ENCODE data around the gene ANKRD40.

GRCh38 chr17:50657054-50657453, 50.7 kb downstream of the ANKRD40 start:
- TF ChIP-seq, protein P1, sequence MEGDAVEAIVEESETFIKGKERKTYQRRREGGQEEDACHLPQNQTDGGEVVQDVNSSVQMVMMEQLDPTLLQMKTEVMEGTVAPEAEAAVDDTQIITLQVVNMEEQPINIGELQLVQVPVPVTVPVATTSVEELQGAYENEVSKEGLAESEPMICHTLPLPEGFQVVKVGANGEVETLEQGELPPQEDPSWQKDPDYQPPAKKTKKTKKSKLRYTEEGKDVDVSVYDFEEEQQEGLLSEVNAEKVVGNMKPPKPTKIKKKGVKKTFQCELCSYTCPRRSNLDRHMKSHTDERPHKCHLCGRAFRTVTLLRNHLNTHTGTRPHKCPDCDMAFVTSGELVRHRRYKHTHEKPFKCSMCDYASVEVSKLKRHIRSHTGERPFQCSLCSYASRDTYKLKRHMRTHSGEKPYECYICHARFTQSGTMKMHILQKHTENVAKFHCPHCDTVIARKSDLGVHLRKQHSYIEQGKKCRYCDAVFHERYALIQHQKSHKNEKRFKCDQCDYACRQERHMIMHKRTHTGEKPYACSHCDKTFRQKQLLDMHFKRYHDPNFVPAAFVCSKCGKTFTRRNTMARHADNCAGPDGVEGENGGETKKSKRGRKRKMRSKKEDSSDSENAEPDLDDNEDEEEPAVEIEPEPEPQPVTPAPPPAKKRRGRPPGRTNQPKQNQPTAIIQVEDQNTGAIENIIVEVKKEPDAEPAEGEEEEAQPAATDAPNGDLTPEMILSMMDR (IDR thresholded peaks at IDR 0.05) = no peak
- TF ChIP-seq POLR2A (IDR thresholded peaks at IDR 0.05) = no peak
- no peak for TF ChIP-seq POLR2AphosphoS5 (IDR thresholded peaks at IDR 0.05)

Measured in sigmoid colon (tissue), 4 donors.